Measurements from ENCODE around the gene CXCR2.

DNA sequence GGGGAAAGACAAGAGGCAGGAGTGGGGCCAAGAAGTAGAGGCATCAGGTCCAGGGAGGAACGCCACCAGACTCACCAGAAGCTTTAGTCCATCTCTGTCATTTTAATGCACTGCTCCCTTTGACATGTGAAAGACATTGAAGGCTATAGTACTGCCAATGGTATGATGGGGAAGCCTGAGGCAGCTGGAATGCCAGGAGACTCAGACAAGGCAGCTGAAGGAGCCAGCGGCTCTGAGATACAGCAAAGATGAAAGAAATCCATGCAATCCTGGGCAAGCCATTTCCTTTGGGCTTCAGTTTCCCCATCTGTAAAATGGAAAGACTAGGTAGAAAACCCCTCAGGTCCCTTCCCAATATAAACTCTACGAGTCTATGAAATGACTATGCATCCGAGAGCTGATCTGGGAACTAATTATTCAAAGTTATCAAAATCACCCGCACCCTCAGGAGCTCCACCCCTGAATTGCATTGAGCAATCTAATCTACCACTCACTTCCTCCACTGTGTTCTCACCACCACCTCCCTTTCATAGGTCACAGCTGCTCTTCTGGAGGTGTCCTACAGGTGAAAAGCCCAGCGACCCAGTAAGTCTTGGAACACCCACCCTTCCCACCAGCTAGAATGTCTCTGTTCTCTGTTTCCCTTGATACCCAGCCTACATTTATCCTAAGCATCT, 3.1 kb downstream of the CXCR2 start:
- TF ChIP-seq CTCF (IDR thresholded peaks at IDR 0.05) = no peak
- TF ChIP-seq POLR2A (IDR thresholded peaks at IDR 0.05) = no peak

Measured in heart left ventricle (tissue), 13 donors.